H9 (cell line): ENCODE measurements around the gene CADPS. TPM values are rescaled to one million over a fixed set of nuclear protein-coding genes. Genes with fewer than 3 reads are reported as not detected.

Experiments
- DNase-seq: peaks from one replicate; pipeline ENCODE4 v3.0.0-alpha.2; 2017
- H2AFZ ChIP-seq: one replicate; pipeline ENCODE4 v1.6.1; 2013; ENCODE audit warnings: mild to moderate bottlenecking, low read length, control low read depth, moderate library complexity
- H2AK5ac ChIP-seq: 2 replicates; pipeline ENCODE4 v1.6.1; 2013; ENCODE audit warnings: low read length, control low read depth, mixed read lengths; ENCODE audit not compliant: insufficient read length
- H2BK120ac ChIP-seq: one replicate; pipeline ENCODE4 v1.6.1; 2013; ENCODE audit warnings: low read depth, mild to moderate bottlenecking, low read length, control low read depth, inconsistent platforms; ENCODE audit not compliant: poor library complexity, severe bottlenecking
- H2BK12ac ChIP-seq: 2 replicates; pipeline ENCODE4 v1.6.1; 2013; ENCODE audit warnings: low read length, control low read depth, mixed read lengths, low read depth; ENCODE audit not compliant: insufficient read length
- H2BK15ac ChIP-seq: 2 replicates; pipeline ENCODE4 v1.6.1; 2013; ENCODE audit warnings: low read depth, low read length, control low read depth
- H2BK20ac ChIP-seq: one replicate; pipeline ENCODE4 v1.6.1; 2013; ENCODE audit warnings: low read depth, mild to moderate bottlenecking, low read length, control low read depth, inconsistent platforms; ENCODE audit not compliant: poor library complexity, severe bottlenecking
- H2BK5ac ChIP-seq: 2 replicates; pipeline ENCODE4 v1.6.1; 2013; ENCODE audit warnings: low read length, control low read depth, mixed read lengths; ENCODE audit not compliant: insufficient read length
- H3K14ac ChIP-seq: 2 replicates; pipeline ENCODE4 v1.6.1; 2013; ENCODE audit warnings: low read length, control low read depth; ENCODE audit not compliant: insufficient read depth
- H3K18ac ChIP-seq: 2 replicates; pipeline ENCODE4 v1.6.1; 2013; ENCODE audit warnings: low read depth, mild to moderate bottlenecking, mixed read lengths, low read length, control low read depth; ENCODE audit not compliant: insufficient read length
- H3K23ac ChIP-seq: 2 replicates; pipeline ENCODE4 v1.6.1; 2013; ENCODE audit warnings: low read length, control low read depth, mixed read lengths, low read depth; ENCODE audit not compliant: insufficient read length
- H3K23me2 ChIP-seq: 2 replicates; pipeline ENCODE4 v1.6.1; 2013; ENCODE audit warnings: low read depth, mild to moderate bottlenecking, mixed read lengths, low read length, control low read depth; ENCODE audit not compliant: insufficient read length, poor library complexity, severe bottlenecking
- H3K27ac ChIP-seq: 2 replicates; pipeline ENCODE4 v1.5.1; 2013; ENCODE audit warnings: low read length, control low read depth, mixed read lengths, low read depth; ENCODE audit not compliant: insufficient read length
- H3K27me3 ChIP-seq: 2 replicates; pipeline ENCODE4 v1.6.1; 2013; ENCODE audit warnings: low read length, control low read depth, inconsistent platforms; ENCODE audit not compliant: insufficient read depth
- H3K4ac ChIP-seq: 2 replicates; pipeline ENCODE4 v1.6.1; 2013; ENCODE audit warnings: low read depth, mild to moderate bottlenecking, control low read depth, inconsistent platforms, low read length, moderate library complexity
- H3K4me1 ChIP-seq: 2 replicates; pipeline ENCODE4 v1.6.1; 2013; ENCODE audit warnings: low read length, control low read depth, inconsistent platforms; ENCODE audit not compliant: insufficient read depth
- H3K4me2 ChIP-seq: 2 replicates; pipeline ENCODE4 v1.6.1; 2013; ENCODE audit warnings: low read length, control low read depth, mixed read lengths; ENCODE audit not compliant: insufficient read length, insufficient read depth
- H3K56ac ChIP-seq: 2 replicates; pipeline ENCODE4 v1.6.1; 2013; ENCODE audit warnings: low read depth, mild to moderate bottlenecking, mixed read lengths, low read length, control low read depth; ENCODE audit not compliant: insufficient read length
- H3K79me1 ChIP-seq: 2 replicates; pipeline ENCODE4 v1.6.1; 2013; ENCODE audit warnings: low read depth, mild to moderate bottlenecking, moderate library complexity, low read length, control low read depth, inconsistent platforms; ENCODE audit not compliant: insufficient read depth, poor library complexity, severe bottlenecking
- H3K79me2 ChIP-seq: 2 replicates; pipeline ENCODE4 v1.6.1; 2013; ENCODE audit warnings: low read length, control low read depth, inconsistent platforms; ENCODE audit not compliant: insufficient read depth
- H3K9ac ChIP-seq: 2 replicates; pipeline ENCODE4 v1.6.1; 2013; ENCODE audit warnings: low read length, control low read depth, mixed read lengths; ENCODE audit not compliant: insufficient read length; ENCODE audit errors: extremely low read depth
- H3K9me3 ChIP-seq: one replicate; pipeline ENCODE4 v1.6.1; 2013; ENCODE audit warnings: low read depth, low read length, inconsistent platforms; ENCODE audit not compliant: control insufficient read depth
- H3T11ph ChIP-seq: one replicate; pipeline ENCODE4 v1.6.1; 2013; ENCODE audit warnings: mild to moderate bottlenecking, low read length, control low read depth, inconsistent platforms
- H4K20me1 ChIP-seq: one replicate; pipeline ENCODE4 v1.6.1; 2013; ENCODE audit not compliant: control insufficient read depth, insufficient read length, insufficient read depth
- H4K5ac ChIP-seq: 2 replicates; pipeline ENCODE4 v1.6.1; 2013; ENCODE audit warnings: low read depth, mild to moderate bottlenecking, mixed read lengths, low read length, control low read depth; ENCODE audit not compliant: insufficient read length
- H4K8ac ChIP-seq: replicated peaks from 2 replicates; pipeline ENCODE4 v1.6.1; 2013; ENCODE audit warnings: low read length, control low read depth, mixed read lengths, low read depth; ENCODE audit not compliant: insufficient read length
- H4K91ac ChIP-seq: 2 replicates; pipeline ENCODE4 v1.6.1; 2013; ENCODE audit warnings: low read depth, mild to moderate bottlenecking, moderate library complexity, mixed read lengths, low read length, control low read depth; ENCODE audit not compliant: insufficient read length
- H3K27ac Mint-ChIP-seq, 3 experiments: 2 replicates in 2 of 3; 3 replicates in 1 of 3; pipeline ENCODE4 v1.8.0; 2020 to 2021; ENCODE audit warnings: mixed read lengths in 3 of 3, mild to moderate bottlenecking in 1 of 3, moderate library complexity in 1 of 3
- H3K27me3 Mint-ChIP-seq: 2 replicates; pipeline ENCODE4 v1.8.0; 2021; ENCODE audit warnings: low read depth, mild to moderate bottlenecking, moderate library complexity, mixed read lengths
- H3K36me3 Mint-ChIP-seq, 3 experiments: 2 replicates in 2 of 3; 3 replicates in 1 of 3; pipeline ENCODE4 v1.8.0; 2020 to 2021; ENCODE audit warnings: low read depth in 3 of 3, mixed read lengths in 3 of 3; ENCODE audit not compliant: insufficient read depth in 1 of 3
- H3K4me1 Mint-ChIP-seq, 2 experiments: 2 replicates each; pipeline ENCODE4 v1.8.0; 2020; ENCODE audit warnings: mixed read lengths in 2 of 2
- H3K4me3 Mint-ChIP-seq, 2 experiments: 2 replicates in 1 of 2; 3 replicates in 1 of 2; pipeline ENCODE4 v1.8.0; 2020 to 2021; ENCODE audit warnings: mild to moderate bottlenecking in 2 of 2, mixed read lengths in 2 of 2, moderate library complexity in 1 of 2
- H3K9me3 Mint-ChIP-seq, 2 experiments: 2 replicates in 1 of 2; 3 replicates in 1 of 2; pipeline ENCODE4 v1.8.0; 2020; ENCODE audit warnings: mild to moderate bottlenecking in 2 of 2, mixed read lengths in 2 of 2, moderate library complexity in 1 of 2
- WGBS: extraction: QIAGEN DNeasy Blood & Tissue Kit; methylation state at CpG from one replicate; pipeline ENCODE4 v1.1.7; 2013; ENCODE audit warnings: missing lambda C conversion rate, low lambda C conversion rate, mixed read lengths; ENCODE audit not compliant: insufficient read length; ENCODE audit errors: extremely low coverage; 5-methylcytosine and 5-hydroxymethylcytosine counted together
- total RNA-seq: library from RNA; stranded (reverse); gene quantifications from 2 replicates; pipeline ENCODE4 v1.2.1, GENCODE V29; 2021
- TF ChIP-seq, protein P1 (sequence below): fragments of 200-600 bp; sonication (generic); conservative IDR thresholded peaks from 3 replicates; pipeline ENCODE4 v1.8.0; 2021; ENCODE audit warnings: antibody characterized with exemption, mild to moderate bottlenecking

The CADPS gene
- total RNA-seq, 1 experiment from 2014 or later: 6.6 TPM

DNA sequence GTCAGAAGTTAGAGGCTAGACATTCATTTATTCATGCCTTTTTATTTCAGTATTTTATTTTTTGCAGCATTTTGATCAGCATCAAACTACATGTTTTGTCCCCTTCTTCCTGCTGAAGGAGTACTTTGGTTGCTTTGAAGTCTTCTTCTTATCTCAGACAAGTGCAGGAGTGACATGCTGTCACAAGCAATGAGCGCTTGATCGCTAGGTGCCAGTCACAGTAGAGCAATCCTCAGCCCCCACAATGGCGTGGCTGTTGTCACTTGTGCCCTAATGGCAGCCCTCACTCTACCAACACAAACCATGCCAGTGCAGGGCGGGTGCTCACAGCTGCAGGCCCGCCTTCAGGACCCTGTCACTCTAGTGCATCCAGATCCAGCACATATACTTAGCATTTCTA, 317.2 kb downstream of the CADPS start:
- no peak overlapping the region for H2BK15ac ChIP-seq
- no peak overlapping the region for H2BK20ac ChIP-seq
- H3K4ac ChIP-seq: no peak overlapping the region
- Mint-ChIP-seq H3K27ac (no peak overlapping the region), H3K4me3 (no peak overlapping the region), H3K36me3 (no peaks in the 10 kb centered on the region), H3K27me3 (peaks cover 6% of the 10 kb centered on the region), H3K9me3 (no peaks in the 10 kb centered on the region), H3K4me1 (peaks cover 18 to 27% of the 10 kb centered on the region in 2 experiments)
- TF ChIP-seq, protein P1, sequence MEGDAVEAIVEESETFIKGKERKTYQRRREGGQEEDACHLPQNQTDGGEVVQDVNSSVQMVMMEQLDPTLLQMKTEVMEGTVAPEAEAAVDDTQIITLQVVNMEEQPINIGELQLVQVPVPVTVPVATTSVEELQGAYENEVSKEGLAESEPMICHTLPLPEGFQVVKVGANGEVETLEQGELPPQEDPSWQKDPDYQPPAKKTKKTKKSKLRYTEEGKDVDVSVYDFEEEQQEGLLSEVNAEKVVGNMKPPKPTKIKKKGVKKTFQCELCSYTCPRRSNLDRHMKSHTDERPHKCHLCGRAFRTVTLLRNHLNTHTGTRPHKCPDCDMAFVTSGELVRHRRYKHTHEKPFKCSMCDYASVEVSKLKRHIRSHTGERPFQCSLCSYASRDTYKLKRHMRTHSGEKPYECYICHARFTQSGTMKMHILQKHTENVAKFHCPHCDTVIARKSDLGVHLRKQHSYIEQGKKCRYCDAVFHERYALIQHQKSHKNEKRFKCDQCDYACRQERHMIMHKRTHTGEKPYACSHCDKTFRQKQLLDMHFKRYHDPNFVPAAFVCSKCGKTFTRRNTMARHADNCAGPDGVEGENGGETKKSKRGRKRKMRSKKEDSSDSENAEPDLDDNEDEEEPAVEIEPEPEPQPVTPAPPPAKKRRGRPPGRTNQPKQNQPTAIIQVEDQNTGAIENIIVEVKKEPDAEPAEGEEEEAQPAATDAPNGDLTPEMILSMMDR: no peak
- no peak overlapping the region for H4K8ac ChIP-seq
- no peaks in the 10 kb centered on the region for H3K27me3 ChIP-seq
- no peak overlapping the region for H4K91ac ChIP-seq
- no peaks in the 10 kb centered on the region for H3K9me3 ChIP-seq
- no peaks in the 10 kb centered on the region for H3K79me1 ChIP-seq
- no CpG with 5 or more reads among the region's 5 CpGs for WGBS
- H2BK120ac ChIP-seq: no peak overlapping the region
- no peak overlapping the region for H2BK12ac ChIP-seq
- H2BK5ac ChIP-seq: no peak overlapping the region
- no peaks in the 10 kb centered on the region for H4K20me1 ChIP-seq
- no peaks in the 10 kb centered on the region for H3K79me2 ChIP-seq
- H3K18ac ChIP-seq: no peak overlapping the region
- no peak overlapping the region for H3K9ac ChIP-seq
- H3K4me2 ChIP-seq: no peak overlapping the region
- H3K14ac ChIP-seq: no peak overlapping the region
- H3K27ac ChIP-seq: no peak overlapping the region
- no peak for DNase-seq
- no peak overlapping the region for H3T11ph ChIP-seq
- 0 out of 2 replicates have a peak, but pooled peaks cover 5% of the 10 kb centered on the region for H3K4me1 ChIP-seq
- no peak overlapping the region for H2AK5ac ChIP-seq
- no peak overlapping the region for H2AFZ ChIP-seq
- H4K5ac ChIP-seq: no peak overlapping the region
- H3K23ac ChIP-seq: no peak overlapping the region
- no peaks in the 10 kb centered on the region for H3K23me2 ChIP-seq
- H3K56ac ChIP-seq: no peak overlapping the region
